ENCODE results near the gene GPR27.

The GPR27 gene

DNA sequence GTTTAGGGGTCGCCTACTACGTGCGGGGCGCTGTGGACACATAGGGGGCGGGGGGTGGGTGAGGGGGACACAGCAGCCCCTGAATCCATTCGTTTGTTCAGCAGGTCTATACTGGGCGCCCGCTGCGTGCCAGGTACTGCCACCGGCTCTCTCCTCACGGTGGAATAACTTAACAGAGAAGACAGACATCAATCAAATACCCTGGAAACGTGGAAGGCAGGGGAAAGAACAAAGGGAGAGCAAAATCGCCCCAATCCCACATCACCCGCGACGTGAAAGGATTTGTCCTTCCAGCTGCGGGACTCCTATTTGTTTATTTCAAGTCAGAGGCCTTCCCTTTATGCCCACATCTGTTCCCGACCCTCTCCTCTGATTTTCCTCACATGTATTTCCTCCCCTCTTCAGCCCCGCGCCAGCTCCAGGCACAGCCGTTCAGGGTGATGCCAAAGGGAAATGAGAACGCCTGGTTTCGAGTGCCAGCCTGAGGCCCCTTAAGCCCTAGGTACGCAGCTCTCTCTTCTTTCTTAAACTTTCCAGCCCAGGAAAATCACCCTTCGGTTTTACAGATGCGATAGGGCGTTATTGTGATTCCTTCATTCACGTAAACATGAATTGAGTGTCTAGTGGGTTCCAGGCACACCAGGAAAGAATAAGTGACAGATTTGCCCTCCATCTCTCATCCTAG lies 32.0 kb downstream of the GPR27 start:
- DNase-seq (ENCODE audit: low read depth, low spot score), result no peak

DNA sequence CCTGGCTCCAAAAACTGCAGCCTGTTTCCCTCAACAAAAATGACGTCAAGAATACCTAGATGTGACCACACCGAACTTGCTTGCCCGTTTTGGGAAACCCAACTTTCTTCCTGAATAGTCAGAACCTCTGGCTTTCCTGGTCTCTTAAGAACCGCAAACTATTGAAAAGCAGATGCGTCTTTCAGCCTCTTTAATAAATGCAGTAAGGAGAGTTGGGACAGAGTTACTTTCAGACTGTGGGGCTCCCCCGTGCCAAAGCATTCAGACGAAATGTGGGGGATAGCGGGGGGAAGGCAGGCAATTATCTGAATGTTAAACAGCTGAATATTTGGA lies 32.5 kb downstream of the GPR27 start:
- DNase-seq (ENCODE audit: low read depth, low spot score), result no peak

DNA sequence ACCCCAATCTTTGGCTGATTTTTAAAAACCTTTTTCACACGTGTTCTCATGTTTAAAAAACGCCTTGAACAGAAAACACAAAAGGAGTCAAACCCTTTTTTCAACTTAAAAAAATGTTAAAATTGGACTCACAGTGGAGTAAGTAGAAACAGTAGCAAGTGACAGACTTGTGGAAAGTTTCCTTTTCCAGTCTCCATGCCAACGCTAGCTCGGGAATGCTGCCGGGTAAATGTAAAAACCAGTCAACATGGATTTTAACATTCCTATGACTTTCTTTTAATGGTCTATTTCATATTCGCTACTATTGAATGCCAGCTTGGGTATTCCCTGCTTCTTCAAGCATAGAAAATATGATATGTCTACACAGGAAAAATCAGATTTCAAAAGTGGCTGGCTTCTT lies 32.9 kb downstream of the GPR27 start:
- DNase-seq (ENCODE audit: low read depth, low spot score), result no peak

DNA sequence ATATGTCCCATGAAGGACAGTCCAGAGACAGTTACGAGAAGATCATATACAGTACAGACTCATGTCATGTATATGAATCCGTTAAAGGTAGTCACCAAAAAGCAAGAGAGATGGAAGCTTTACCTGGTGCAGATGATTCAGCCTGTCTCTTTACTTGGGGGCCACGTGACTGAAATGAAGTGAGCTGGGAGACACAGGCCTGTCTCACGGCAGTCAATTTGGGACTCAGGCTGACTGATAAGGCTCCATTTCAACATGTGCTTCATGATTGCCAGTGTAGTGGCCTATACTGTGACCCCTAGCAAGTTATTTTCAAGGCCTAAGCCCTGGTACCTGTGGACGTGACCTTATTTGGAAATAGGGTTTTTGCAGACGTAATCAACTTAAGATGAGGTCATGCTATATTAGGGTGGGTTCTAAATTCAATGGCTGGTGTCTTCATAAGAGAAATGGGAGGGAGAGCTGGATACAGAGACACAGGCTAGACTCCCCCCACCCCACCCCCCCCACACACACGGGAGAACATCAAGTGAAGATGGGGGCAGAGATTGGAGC lies 34.3 kb downstream of the GPR27 start:
- no peak for DNase-seq (ENCODE audit: low read depth, low spot score)

DNA sequence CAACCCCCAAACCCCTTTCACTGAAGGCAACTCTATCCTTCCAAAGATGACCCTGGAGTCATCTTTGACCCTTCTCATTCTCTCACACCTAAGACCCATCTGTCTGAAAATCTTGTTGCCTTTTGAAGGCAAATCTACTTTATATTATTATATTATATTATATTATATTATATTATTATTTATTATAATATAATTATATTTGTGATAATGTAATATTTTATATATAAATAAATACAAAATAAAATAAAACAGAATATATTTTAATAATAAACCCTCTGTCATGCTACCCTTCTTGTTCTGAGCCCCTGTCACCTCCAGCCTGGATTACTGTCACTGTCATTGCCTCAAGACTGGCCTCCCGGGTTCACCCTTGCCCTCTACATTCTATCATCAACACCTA lies 36.3 kb downstream of the GPR27 start:
- no peak for DNase-seq (ENCODE audit: low read depth, low spot score)

DNA sequence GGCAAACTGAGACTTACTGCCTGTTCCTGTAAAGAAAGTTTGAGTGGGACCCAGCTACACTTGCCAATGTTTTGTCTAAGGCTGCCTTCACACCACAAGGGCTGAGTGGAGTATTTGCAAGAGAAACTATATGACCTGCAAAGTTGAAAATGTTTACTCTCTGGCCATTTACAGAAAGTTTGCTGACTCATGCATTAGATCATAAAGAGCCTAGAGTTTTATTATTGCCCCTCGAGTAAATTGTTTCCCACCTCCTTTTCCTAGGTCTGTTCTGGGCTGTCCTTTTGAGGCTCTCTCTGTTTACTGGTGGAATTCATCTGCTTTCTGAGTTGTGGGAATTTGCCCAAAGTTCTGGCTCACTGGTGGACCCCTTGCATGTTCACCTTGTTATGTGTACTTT lies 38.0 kb downstream of the GPR27 start:
- DNase-seq (ENCODE audit: low read depth, low spot score), result no peak

DNA sequence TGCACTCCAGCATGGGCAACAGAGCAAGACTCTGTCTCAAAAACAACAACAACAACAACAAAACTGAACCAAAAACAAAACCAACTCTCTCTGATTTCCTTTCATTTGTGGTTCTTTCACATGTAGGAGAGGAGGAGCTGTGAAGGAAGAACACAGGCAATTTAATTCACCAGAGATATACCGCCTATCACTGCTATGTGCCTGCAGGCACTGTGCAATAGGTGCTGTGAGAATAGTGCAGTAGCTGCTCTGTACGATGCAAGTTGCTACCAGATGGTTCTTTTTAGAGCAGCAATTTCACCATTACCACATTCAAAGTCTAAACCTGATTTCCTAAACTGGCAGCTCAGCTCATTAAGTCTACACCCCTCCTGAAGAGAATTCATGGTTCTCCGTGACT lies 42.6 kb downstream of the GPR27 start:
- DNase-seq (ENCODE audit: low read depth, low spot score), result no peak

DNA sequence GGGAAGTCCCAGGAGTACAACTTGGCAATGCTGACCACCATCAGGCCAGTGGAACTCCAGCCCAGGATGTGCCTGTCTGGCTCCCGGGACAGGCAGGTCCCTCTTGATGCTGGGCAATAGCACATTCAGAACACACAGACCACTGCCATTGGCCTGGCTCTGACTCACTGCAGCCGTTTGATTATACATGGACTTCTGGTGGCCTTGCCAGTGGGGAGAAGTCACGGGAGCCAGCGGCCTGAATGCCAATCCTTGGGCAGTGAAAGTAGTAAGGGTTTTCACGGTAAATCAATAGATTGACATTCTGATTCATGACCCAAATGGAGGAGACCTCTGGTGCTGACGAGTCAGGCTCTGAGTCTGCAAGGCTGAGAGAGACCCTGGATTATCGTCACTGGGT lies 43.8 kb downstream of the GPR27 start:
- DNase-seq (ENCODE audit: low read depth, low spot score), result no peak

DNA sequence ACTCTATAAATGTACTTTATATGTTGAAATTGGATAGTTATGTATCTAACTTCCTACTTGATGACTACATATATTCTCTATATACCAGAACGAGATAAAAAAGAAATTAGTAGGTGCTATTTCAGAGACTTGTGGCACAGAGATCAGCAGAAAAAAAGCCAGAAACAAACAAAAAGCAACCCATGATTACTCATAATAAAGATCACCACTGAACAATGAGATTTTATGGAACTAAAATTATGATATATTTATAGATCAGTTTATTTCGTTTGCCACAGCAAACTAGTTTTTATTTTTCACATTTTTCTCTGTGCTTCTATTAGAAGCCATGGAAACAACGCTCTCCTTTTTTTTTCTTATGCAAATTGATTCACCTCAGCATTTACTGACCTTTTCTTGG lies 46.4 kb downstream of the GPR27 start:
- DNase-seq (ENCODE audit: low read depth, low spot score), result no peak

DNA sequence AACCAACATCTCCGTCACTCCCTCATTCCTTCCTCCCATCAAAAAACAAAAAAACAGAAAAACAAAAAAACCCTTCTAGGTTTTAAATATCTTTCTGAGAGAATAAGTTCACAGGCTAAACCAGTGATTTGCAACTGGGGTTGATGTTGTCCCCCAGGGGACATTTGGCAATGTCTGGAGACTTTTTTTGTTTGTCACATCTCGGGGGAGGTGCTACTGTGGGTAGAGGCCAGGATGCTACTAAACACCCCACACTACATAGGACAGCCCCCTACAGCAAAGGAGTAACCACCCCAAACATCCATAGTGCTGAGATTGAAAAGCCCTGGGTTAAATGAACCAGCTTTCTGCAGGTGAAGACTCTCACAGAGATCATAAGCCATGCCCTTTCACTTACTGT lies 48.3 kb downstream of the GPR27 start:
- DNase-seq (ENCODE audit: low read depth, low spot score), result no peak

DNA sequence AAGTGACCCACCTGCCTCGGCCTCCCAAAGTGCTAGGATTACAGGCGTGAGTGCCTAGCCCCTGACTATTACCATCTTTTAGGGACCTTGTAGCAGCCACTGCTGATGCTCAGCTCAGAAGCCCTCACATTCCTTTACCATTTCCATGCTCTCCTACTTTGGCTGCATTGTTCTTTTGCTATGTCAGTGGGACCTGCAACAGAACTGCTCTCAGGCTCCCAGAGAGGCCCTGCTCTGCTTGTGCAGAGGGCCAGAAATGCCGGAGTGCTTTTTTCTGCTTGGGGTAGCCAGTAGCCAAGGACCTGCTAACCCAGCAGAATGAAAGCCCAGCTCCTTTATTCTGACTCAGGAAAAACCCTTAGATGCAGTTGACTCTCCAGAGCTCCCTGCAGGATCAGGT lies 49.6 kb downstream of the GPR27 start:
- no peak for DNase-seq (ENCODE audit: low read depth, low spot score)

DNA sequence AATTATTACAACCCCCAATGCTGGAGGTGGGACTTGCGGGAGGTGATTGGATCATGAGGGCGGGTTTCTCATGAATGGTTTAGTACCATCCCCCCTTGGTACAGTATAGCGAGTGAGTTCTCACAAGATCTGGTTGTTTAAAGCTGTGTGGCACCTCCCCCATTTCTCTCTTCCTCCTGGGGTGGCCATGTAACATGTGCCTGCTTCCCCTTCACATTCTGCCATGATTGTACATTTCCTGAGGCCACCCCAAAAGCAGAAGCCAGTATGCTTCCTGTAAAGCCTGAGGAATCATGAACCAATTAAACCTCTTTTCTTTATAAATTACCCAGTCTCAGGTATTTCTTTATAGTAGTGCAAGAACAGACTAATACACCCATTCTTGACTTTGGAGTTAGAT lies 51.5 kb downstream of the GPR27 start:
- no peak for DNase-seq (ENCODE audit: low read depth, low spot score)

DNA sequence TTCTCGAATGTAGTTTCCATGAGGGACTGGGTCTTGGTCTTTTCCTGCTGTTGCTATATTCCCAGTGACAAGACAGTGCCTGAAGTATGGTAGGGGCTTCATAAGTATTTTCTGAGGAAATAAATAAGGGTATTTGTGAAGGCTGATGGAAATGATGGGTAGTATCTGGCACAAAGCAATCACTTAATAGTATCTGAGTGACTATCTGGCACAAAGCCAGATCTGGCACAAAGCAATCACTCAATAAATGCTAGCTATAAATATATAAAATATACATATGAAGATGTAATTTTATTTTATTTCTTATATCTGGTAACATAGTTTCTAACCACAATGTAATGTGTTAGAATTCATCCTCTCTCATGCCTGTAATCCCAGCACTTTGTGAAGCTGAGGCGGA lies 52.0 kb downstream of the GPR27 start:
- no peak for DNase-seq (ENCODE audit: low read depth, low spot score)
